WTC11 (cell line): ENCODE measurements around the gene SPACDR. TPM values are rescaled to one million over a fixed set of nuclear protein-coding genes. Genes with fewer than 3 reads are reported as not detected.
A peak's percentile ranks its signal among the peaks of the same experiment; 100 is the strongest.

Source experiments
- ATAC-seq: fragments of 200-7000 bp; cut with Tn5 transposase; 2 replicates; pipeline ENCODE4 v1.10.0; 2021; ENCODE audit warnings: mild to moderate bottlenecking, moderate library complexity
- CTCF ChIA-PET: fragments of 300-600 bp; sonication (Branson Sonifier 250); formaldehyde crosslinking; loops from one replicate; lab custom pipeline; 2021; ENCODE audit warnings: antibody characterized with exemption; lab: Charles Lee
- POLR2A ChIA-PET: fragments of 350-600 bp; sonication (Branson Sonifier 250); formaldehyde crosslinking; loops from one replicate; lab custom pipeline; 2021; ENCODE audit warnings: antibody characterized with exemption; lab: Charles Lee
- DNase-seq: peaks from one replicate; pipeline ENCODE4 v3.0.0; 2021; ENCODE audit warnings: low spot score
- H3K27ac Mint-ChIP-seq: 2 replicates; pipeline ENCODE4 v1.8.0; 2021; ENCODE audit warnings: mixed read lengths
- H3K27me3 Mint-ChIP-seq: 2 replicates; pipeline ENCODE4 v1.8.0; 2021; ENCODE audit warnings: low read depth, mild to moderate bottlenecking, moderate library complexity, mixed read lengths
- H3K36me3 Mint-ChIP-seq: 2 replicates; pipeline ENCODE4 v1.8.0; 2021; ENCODE audit warnings: mixed read lengths
- H3K4me1 Mint-ChIP-seq: 2 replicates; pipeline ENCODE4 v1.8.0; 2022; ENCODE audit warnings: mixed read lengths
- H3K4me3 Mint-ChIP-seq: 2 replicates; pipeline ENCODE4 v1.8.0; 2021; ENCODE audit warnings: mild to moderate bottlenecking, moderate library complexity, mixed read lengths
- H3K9me3 Mint-ChIP-seq: 2 replicates; pipeline ENCODE4 v1.8.0; 2021; ENCODE audit warnings: mixed read lengths
- ARID4B ChIP-seq: sonication (generic); formaldehyde crosslinking; IDR thresholded peaks from 2 replicates; pipeline ENCODE4 v1.8.0; 2023; ENCODE audit warnings: missing genetic modification reagents, mild to moderate bottlenecking, borderline replicate concordance
- CTCF ChIP-seq: fragments of 200-600 bp; IDR thresholded peaks from 2 replicates; pipeline ENCODE4 v1.8.0; 2022; ENCODE audit warnings: antibody characterized with exemption
- ERG ChIP-seq: fragments of 250-450 bp; sonication (Bioruptor Pico); IDR thresholded peaks from 2 replicates; pipeline ENCODE4 v1.8.0; 2021; ENCODE audit warnings: mild to moderate bottlenecking
- HMGXB4 ChIP-seq: sonication (generic); formaldehyde crosslinking; IDR thresholded peaks from 2 replicates; pipeline ENCODE4 v1.8.1; 2023; ENCODE audit warnings: mild to moderate bottlenecking, moderate library complexity, missing genetic modification reagents
- TCF7 ChIP-seq: sonication (generic); formaldehyde crosslinking; IDR thresholded peaks from 2 replicates; pipeline ENCODE4 v1.8.0; 2022; ENCODE audit warnings: mild to moderate bottlenecking, low read depth, missing genetic modification reagents, moderate library complexity
- ZNF671 ChIP-seq: fragments of 250-450 bp; sonication (Bioruptor Pico); IDR thresholded peaks from 2 replicates; pipeline ENCODE4 v1.8.0; 2021; ENCODE audit warnings: mild to moderate bottlenecking
- total RNA-seq: library from RNA; stranded (reverse); gene quantifications from 3 replicates; pipeline ENCODE4 v1.2.3, GENCODE V29; 2021
- TF ChIP-seq, protein P1 (sequence below): sonication (generic); formaldehyde crosslinking; IDR thresholded peaks from 2 replicates; pipeline ENCODE4 v1.8.1; 2022; ENCODE audit warnings: mild to moderate bottlenecking, missing genetic modification reagents, moderate library complexity, borderline replicate concordance
- TF ChIP-seq, protein P2 (sequence below): sonication (generic); formaldehyde crosslinking; IDR thresholded peaks from 2 replicates; pipeline ENCODE4 v1.8.1; 2023; ENCODE audit warnings: mild to moderate bottlenecking, missing genetic modification reagents, moderate library complexity
- TF ChIP-seq, protein P3 (sequence below): sonication (generic); formaldehyde crosslinking; IDR thresholded peaks from 2 replicates; pipeline ENCODE4 v1.8.1; 2023; ENCODE audit warnings: mild to moderate bottlenecking, missing genetic modification reagents

The SPACDR gene
- total RNA-seq, 1 experiment from 2014 or later: 0.33 TPM

DNA sequence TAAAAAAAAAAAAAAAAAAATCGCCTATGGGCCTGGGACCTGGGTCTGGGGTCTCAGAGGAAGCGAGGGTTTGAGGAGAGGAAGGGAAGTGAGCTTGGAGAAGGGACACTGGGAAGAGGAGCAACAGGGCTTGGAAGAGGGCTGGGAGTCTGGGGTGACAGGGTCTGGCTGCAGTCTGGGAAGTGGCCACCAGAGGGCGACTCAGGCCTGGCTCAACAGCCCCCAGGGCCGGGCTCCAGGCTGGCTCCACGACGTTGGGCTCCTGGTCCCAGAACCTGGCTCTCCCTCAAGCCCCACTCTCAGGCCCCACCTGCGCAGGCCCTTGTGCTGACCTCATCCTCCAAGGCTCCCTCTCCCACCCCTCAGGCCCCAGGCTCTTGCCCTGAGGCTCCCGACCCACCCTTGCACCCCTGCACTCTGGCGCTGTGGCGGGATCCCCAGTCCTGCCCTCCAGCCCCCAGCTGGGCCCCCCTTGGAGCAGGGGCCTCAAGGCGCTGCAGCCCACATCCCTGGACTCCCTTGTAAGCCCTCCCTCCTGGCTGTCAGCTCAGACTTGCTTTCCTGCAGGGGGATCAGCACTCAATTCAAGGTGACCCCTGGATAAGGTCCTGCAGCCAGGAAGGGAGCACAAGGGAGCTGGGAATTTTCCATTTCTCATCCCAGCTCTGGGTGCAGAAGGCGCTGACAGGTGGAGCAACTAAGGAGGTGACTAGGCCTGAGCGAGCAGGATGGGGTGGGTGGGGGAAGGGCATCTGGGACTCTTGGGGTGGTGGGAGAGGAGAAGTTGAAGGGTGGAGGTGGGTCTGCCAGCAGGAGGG is 5.4 kb upstream of the SPACDR start:
- Mint-ChIP-seq H3K4me3 (no peak overlapping the region), H3K27me3 (no peaks in the 10 kb centered on the region), H3K36me3 (no peaks in the 10 kb centered on the region), H3K27ac (no peak overlapping the region), H3K9me3 (no peaks in the 10 kb centered on the region), H3K4me1 (peaks cover 13% of the 10 kb centered on the region; the same call in 1 of the 2 replicates)
- ATAC-seq (peak; percentile 85), DNase-seq (peak; percentile 95)
- ChIA-PET POLR2A (interaction anchor here (0.7 to 1.2 kb wide), 4 partner anchors 10 to 70 kb away, joined by 3 to 4 read pairs (median 4); partner anchors contain the start of genes TSC22D4 and ZCWPW1), CTCF (interaction anchor here (0.5 to 3.3 kb wide), 49 partner anchors 9 to 420 kb away, joined by 3 to 82 read pairs (median 4); partner anchors contain the start of genes AGFG2, FBXO24, LAMTOR4 and LRCH4)
- TF ChIP-seq, protein P1, sequence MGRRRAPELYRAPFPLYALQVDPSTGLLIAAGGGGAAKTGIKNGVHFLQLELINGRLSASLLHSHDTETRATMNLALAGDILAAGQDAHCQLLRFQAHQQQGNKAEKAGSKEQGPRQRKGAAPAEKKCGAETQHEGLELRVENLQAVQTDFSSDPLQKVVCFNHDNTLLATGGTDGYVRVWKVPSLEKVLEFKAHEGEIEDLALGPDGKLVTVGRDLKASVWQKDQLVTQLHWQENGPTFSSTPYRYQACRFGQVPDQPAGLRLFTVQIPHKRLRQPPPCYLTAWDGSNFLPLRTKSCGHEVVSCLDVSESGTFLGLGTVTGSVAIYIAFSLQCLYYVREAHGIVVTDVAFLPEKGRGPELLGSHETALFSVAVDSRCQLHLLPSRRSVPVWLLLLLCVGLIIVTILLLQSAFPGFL (CRISPR knock-in tag): no peak
- peak; percentile 33; the same call in 1 of the 2 replicates for TF ChIP-seq HMGXB4 (CRISPR knock-in tag)
- TF ChIP-seq CTCF: peak; percentile 97
- TF ChIP-seq ZNF671 (CRISPR knock-in tag): no peak
- TF ChIP-seq, protein P2, sequence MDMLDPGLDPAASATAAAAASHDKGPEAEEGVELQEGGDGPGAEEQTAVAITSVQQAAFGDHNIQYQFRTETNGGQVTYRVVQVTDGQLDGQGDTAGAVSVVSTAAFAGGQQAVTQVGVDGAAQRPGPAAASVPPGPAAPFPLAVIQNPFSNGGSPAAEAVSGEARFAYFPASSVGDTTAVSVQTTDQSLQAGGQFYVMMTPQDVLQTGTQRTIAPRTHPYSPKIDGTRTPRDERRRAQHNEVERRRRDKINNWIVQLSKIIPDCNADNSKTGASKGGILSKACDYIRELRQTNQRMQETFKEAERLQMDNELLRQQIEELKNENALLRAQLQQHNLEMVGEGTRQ (CRISPR knock-in tag): no peak
- no peak for TF ChIP-seq ERG (CRISPR knock-in tag)
- TF ChIP-seq, protein P3, sequence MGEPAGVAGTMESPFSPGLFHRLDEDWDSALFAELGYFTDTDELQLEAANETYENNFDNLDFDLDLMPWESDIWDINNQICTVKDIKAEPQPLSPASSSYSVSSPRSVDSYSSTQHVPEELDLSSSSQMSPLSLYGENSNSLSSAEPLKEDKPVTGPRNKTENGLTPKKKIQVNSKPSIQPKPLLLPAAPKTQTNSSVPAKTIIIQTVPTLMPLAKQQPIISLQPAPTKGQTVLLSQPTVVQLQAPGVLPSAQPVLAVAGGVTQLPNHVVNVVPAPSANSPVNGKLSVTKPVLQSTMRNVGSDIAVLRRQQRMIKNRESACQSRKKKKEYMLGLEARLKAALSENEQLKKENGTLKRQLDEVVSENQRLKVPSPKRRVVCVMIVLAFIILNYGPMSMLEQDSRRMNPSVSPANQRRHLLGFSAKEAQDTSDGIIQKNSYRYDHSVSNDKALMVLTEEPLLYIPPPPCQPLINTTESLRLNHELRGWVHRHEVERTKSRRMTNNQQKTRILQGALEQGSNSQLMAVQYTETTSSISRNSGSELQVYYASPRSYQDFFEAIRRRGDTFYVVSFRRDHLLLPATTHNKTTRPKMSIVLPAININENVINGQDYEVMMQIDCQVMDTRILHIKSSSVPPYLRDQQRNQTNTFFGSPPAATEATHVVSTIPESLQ: no peak

DNA sequence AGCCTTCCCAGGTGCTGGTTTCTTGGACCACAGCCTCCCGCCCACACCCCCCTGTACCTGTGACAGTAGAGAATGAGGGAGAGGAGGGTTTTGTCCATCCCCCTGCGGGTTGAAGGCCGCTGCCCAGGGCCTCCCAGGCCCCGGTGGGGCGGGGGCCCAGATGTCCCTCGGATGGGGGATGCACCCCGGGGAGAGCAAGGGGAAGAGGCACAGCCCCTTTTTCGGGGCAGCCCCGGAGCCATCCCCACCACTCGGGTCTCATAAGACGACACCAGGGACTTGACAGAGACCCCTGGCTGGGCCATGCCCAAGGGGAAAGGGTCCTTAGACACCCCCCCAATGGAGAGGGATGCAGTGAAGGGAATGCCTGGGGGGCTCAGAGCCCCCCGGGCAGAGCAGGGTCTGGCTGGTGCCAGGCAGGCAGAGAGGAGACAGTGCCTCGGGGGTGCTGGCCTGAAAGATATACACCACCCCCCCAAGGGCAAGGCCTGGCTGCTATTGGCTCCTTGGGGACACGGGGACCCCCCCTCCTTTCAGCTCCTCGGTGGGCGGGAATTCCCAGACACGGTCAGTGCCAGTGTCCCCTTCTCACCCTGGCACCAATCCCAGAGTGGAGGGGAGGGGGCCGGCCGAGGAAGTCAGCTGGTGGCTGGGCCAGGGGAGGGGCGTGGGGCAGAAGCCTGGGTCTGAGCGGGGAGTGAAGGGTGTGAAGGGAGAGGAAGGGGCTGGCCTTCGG is 3.7 kb upstream of the SPACDR start:
- peaks cover 9% of the 10 kb centered on the region; the same call in 1 of the 2 replicates for H3K4me1 Mint-ChIP-seq
- no peak for TF ChIP-seq ARID4B (CRISPR knock-in tag)
- TF ChIP-seq CTCF: no peak
- no peak for TF ChIP-seq TCF7 (CRISPR knock-in tag)

More for the DNA sequence above, 3.7 kb upstream of the SPACDR start:
- ATAC-seq (no peak), DNase-seq (no peak)
- Mint-ChIP-seq H3K9me3 (no peaks in the 10 kb centered on the region), H3K36me3 (no peaks in the 10 kb centered on the region), H3K27ac (no peak overlapping the region), H3K4me3 (no peak overlapping the region), H3K27me3 (no peaks in the 10 kb centered on the region; the same call in 1 of the 2 replicates)
- POLR2A ChIA-PET: no interaction called here
- CTCF ChIA-PET: interaction anchor here (1.2 to 7.9 kb wide), 3 partner anchors 91 to 96 kb away, joined by 4 to 56 read pairs (median 45); no protein-coding TSS in a partner anchor
